HepG2 (cell line): ENCODE data around the gene PLEKHB2. TPM values are rescaled to one million over a fixed set of nuclear protein-coding genes. Genes with fewer than 3 reads are reported as not detected.
"Not testable (repeated sequence)": the region's sequence is repeated elsewhere in the genome, so short reads cannot be mapped to it uniquely, and the experiment has no call there.

ENCODE experiments used
- ATAC-seq: fragments of 200-7000 bp; cut with Tn5 transposase; 3 replicates; pipeline ENCODE4 v1.9.1; 2020; ENCODE audit warnings: mild to moderate bottlenecking, moderate library complexity
- BruUV-seq: library from RNA; stranded (reverse); fragments of 400-500 nt; replicated peaks from 2 replicates; lab custom pipeline; 2021; lab: Mats Ljungman, UMichigan
- CTCF ChIA-PET: fragments of 300-600 bp; formaldehyde crosslinking; extraction: SDS; loops from one replicate; lab custom pipeline; 2021; ENCODE audit warnings: low total read pairs, inconsistent platforms, low intra/inter-chr PET ratio; lab: Yijun Ruan, JAX
- POLR2A ChIA-PET: fragments of 350-600 bp; sonication (Branson Sonifier 250); formaldehyde crosslinking; loops from one replicate; lab custom pipeline; 2020; ENCODE audit warnings: antibody characterized with exemption, inconsistent platforms; lab: Yijun Ruan, JAX
- DNase-seq: peaks from one replicate; pipeline ENCODE4 v3.0.0-alpha.2; 2015; ENCODE audit warnings: low spot score
- FAIRE-seq: peaks from 3 replicates; lab custom pipeline; 2011; peaks lifted over from hg19 to GRCh38; lab: Jason Lieb, UNC
- H2AFZ ChIP-seq: one replicate; pipeline ENCODE4 v1.6.1; 2011; ENCODE audit warnings: low read length, inconsistent platforms
- H3K27ac ChIP-seq: fragments of 300-600 bp; 3 replicates; pipeline ENCODE4 v1.8.0; 2011; ENCODE audit warnings: mixed run types, mild to moderate bottlenecking, mixed read lengths, low read length, inconsistent platforms; ENCODE audit not compliant: insufficient read depth; ENCODE audit errors: extremely low read length
- H3K27me3 ChIP-seq, 2 experiments: fragments of 200-600 bp in 1 of 2; 2 replicates in 1 of 2; 3 replicates in 1 of 2; pipeline versions ENCODE4 v1.6.0 to v1.8.0; 2011; ENCODE audit warnings: low read length in 2 of 2, mild to moderate bottlenecking in 2 of 2, moderate library complexity in 2 of 2, inconsistent platforms in 1 of 2; ENCODE audit not compliant: insufficient read depth in 2 of 2, control insufficient read depth in 1 of 2
- H3K36me3 ChIP-seq, 2 experiments: fragments of 200-600 bp in 1 of 2; replicated peaks in 1 of 2; 2 replicates in 1 of 2; 3 replicates in 1 of 2; pipeline versions ENCODE4 v1.5.1 to v1.8.0; 2011; ENCODE audit warnings: low read length in 2 of 2, inconsistent platforms in 1 of 2; ENCODE audit not compliant: insufficient read depth in 2 of 2, control insufficient read depth in 1 of 2
- H3K4me1 ChIP-seq: 2 replicates; pipeline ENCODE4 v1.5.1; 2012; ENCODE audit warnings: low read length, inconsistent platforms; ENCODE audit not compliant: insufficient read depth
- H3K4me2 ChIP-seq: 2 replicates; pipeline ENCODE4 v1.6.0; 2011; ENCODE audit warnings: low read depth, low read length, inconsistent platforms
- H3K4me3 ChIP-seq, 3 experiments: fragments of 200-600 bp in 1 of 3; sonication (generic), shearing (Covaris generic) in 1 of 3; replicated peaks in 1 of 3; 2 replicates each; pipeline ENCODE4 v1.5.1; 2011 to 2016; ENCODE audit warnings: low read length in 3 of 3, inconsistent platforms in 2 of 3, low read depth in 2 of 3, mild to moderate bottlenecking in 2 of 3, control low read depth in 1 of 3, mixed read lengths in 1 of 3; ENCODE audit not compliant: insufficient read depth in 1 of 3
- H3K79me2 ChIP-seq: one replicate; pipeline ENCODE4 v1.6.1; 2011; ENCODE audit warnings: low read length, inconsistent platforms; ENCODE audit not compliant: insufficient read depth
- H3K9ac ChIP-seq: 2 replicates; pipeline ENCODE4 v1.6.0; 2011; ENCODE audit warnings: mild to moderate bottlenecking, low read depth, low read length, inconsistent platforms; ENCODE audit not compliant: insufficient read depth
- H3K9me3 ChIP-seq: 2 replicates; pipeline ENCODE4 v1.5.1; 2012; ENCODE audit warnings: mild to moderate bottlenecking, low read length
- H4K20me1 ChIP-seq: 2 replicates; pipeline ENCODE4 v1.6.0; 2011; ENCODE audit warnings: inconsistent platforms, mild to moderate bottlenecking, low read length, moderate library complexity; ENCODE audit not compliant: insufficient read depth
- BRCA1 ChIP-seq: sonication (generic); formaldehyde crosslinking; IDR thresholded peaks from 2 replicates; pipeline ENCODE4 v1.4.0; 2020; ENCODE audit warnings: missing genetic modification reagents
- HDAC1 ChIP-seq: sonication (generic); formaldehyde crosslinking; IDR thresholded peaks from 2 replicates; pipeline ENCODE4 v1.5.1; 2020; ENCODE audit warnings: mild to moderate bottlenecking, missing genetic modification reagents
- HNF4G ChIP-seq, 2 experiments: sonication (generic) in 1 of 2; formaldehyde crosslinking in 1 of 2; IDR thresholded peaks; 2 replicates each; pipeline versions ENCODE4 v1.4.0 to v1.6.1; 2011 to 2020; ENCODE audit warnings: borderline replicate concordance in 2 of 2, low read depth in 2 of 2, mild to moderate bottlenecking in 2 of 2, low read length in 1 of 2, missing genetic modification reagents in 1 of 2, moderate library complexity in 1 of 2
- RFXAP ChIP-seq: sonication (generic); formaldehyde crosslinking; IDR thresholded peaks from 2 replicates; pipeline ENCODE4 v1.4.0; 2020; ENCODE audit warnings: missing genetic modification reagents, borderline replicate concordance
- YEATS2 ChIP-seq: sonication (generic); formaldehyde crosslinking; IDR thresholded peaks from 2 replicates; pipeline ENCODE4 v1.4.0; 2020; ENCODE audit warnings: missing genetic modification reagents, borderline replicate concordance
- ZNF234 ChIP-seq: sonication (generic); formaldehyde crosslinking; conservative IDR thresholded peaks from 2 replicates; pipeline ENCODE4 v1.5.1; 2020; ENCODE audit warnings: mild to moderate bottlenecking, missing genetic modification reagents
- ZNF430 ChIP-seq: sonication (generic); formaldehyde crosslinking; IDR thresholded peaks from 2 replicates; pipeline ENCODE4 v1.9.0; 2021; ENCODE audit warnings: mild to moderate bottlenecking, missing genetic modification reagents
- ZNF432 ChIP-seq: sonication (generic); formaldehyde crosslinking; IDR thresholded peaks from 2 replicates; pipeline ENCODE4 v1.5.0; 2020; ENCODE audit warnings: missing genetic modification reagents, mild to moderate bottlenecking, borderline replicate concordance
- ZNF451 ChIP-seq: sonication (generic); formaldehyde crosslinking; IDR thresholded peaks from 2 replicates; pipeline ENCODE4 v1.5.0; 2020; ENCODE audit warnings: mild to moderate bottlenecking, missing genetic modification reagents
- ZNF703 ChIP-seq: sonication (generic); formaldehyde crosslinking; IDR thresholded peaks from 2 replicates; pipeline ENCODE4 v1.5.1; 2020; ENCODE audit warnings: missing genetic modification reagents, mild to moderate bottlenecking, moderate library complexity, borderline replicate concordance
- WGBS: methylation state at CpG from one replicate; pipeline ENCODE4 v1.1.6; 2017; ENCODE audit warnings: low lambda C conversion rate; 5-methylcytosine and 5-hydroxymethylcytosine counted together
- in situ Hi-C: cut with HindIII; loops from 2 replicates; pipeline ENCODE4 v1.10.0; 2017; ENCODE audit warnings: low pct_unique_long_range_greater_than_20kb; ENCODE audit not compliant: extremely low pct_ligation_motif_present
- intact Hi-C: fragments of 100-400 bp; cut with micrococcal nuclease; formaldehyde crosslinking; loops from one replicate; pipeline ENCODE4 v1.10.0; 2022; ENCODE audit not compliant: unreplicated experiment
- polyA plus RNA-seq, 8 experiments: library from polyadenylated mRNA; depleted of rRNA in 3 of 8; stranded (reverse) in 7 of 8; unstranded in 1 of 8; fragments of >200 nt; fragmentation: Illumina TruSeq in 4 of 8; extraction: Trizol in 4 of 8; gene quantifications; 2 replicates each; pipeline versions ENCODE4 v1.2.1 to v1.2.3, GENCODE V29; 2011 to 2016; ENCODE audit warnings: low read depth in 4 of 8, missing spikeins in 1 of 8, mixed read lengths in 1 of 8; ENCODE audit not compliant: insufficient read depth in 1 of 8
- total RNA-seq, 5 experiments: library from RNA; depleted of rRNA; stranded (reverse); fragments of >200 nt; fragmentation: Illumina TruSeq; extraction: Trizol; gene quantifications; 2 replicates each; pipeline ENCODE4 v1.2.3, GENCODE V29; 2016; ENCODE audit warnings: low read depth in 1 of 5
- TF ChIP-seq, protein P1 (sequence below): sonication (generic); formaldehyde crosslinking; IDR thresholded peaks from 2 replicates; pipeline ENCODE4 v1.9.0; 2021; ENCODE audit warnings: missing genetic modification reagents, mild to moderate bottlenecking, borderline replicate concordance
- TF ChIP-seq, protein P2 (sequence below): IDR thresholded peaks from 2 replicates; pipeline ENCODE4 v1.6.1; 2016; ENCODE audit warnings: missing biosample characterization, missing genetic modification reagents, low read depth
- TF ChIP-seq, protein P3 (sequence below): sonication (generic); formaldehyde crosslinking; IDR thresholded peaks from 2 replicates; pipeline ENCODE4 v1.5.1; 2020; ENCODE audit warnings: mild to moderate bottlenecking, moderate library complexity, missing genetic modification reagents

PLEKHB2 gene
- total and polyA plus RNA-seq, 2 of the 13 experiments (the other 11 are each of a cell fraction or from before 2014, with no cell fraction given), result 73.0 to 78.9 TPM

DNA sequence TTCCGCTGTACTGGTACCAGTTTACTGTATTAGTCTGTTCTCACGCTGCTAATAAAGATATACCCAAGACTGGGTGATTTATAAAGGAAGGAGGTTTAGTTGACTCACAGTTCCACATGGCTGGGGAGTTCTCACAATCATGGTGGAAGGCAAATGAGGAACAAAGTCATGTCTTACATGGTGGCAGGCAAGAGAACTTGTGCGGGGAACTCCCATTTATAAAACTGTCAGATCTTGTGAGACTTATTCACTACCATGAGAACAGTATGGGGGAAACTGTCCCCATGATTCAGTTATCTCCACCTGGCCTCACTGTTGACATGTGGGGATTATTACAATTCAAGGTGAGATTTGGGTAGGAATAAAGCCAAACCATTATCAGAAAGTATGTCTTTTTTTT is 9.8 kb downstream of the PLEKHB2 start:
- H3K4me2 ChIP-seq, POLR2A ChIA-PET, H3K27me3 ChIP-seq, H2AFZ ChIP-seq, in situ Hi-C loops, CTCF ChIA-PET, FAIRE-seq, ATAC-seq, H3K27ac ChIP-seq, H3K4me3 ChIP-seq, intact Hi-C loops, BruUV-seq, H3K9ac ChIP-seq, DNase-seq, H3K9me3 ChIP-seq: not testable (repeated sequence)
- Histone ChIP-seq H3K36me3 (peaks cover 5 to 19% of the 10 kb centered on the region in 2 experiments; a peak in 4 of 5 replicates), H4K20me1 (peaks cover 52% of the 10 kb centered on the region), H3K79me2 (peaks cover 97% of the 10 kb centered on the region), H3K4me1 (peaks cover 49% of the 10 kb centered on the region)
- WGBS, result 97% methylated on average over 3 of the region's 3 CpGs
- peak; percentile 60; the same call in 1 of the 2 replicates for TF ChIP-seq ZNF430 (CRISPR knock-in tag)

DNA sequence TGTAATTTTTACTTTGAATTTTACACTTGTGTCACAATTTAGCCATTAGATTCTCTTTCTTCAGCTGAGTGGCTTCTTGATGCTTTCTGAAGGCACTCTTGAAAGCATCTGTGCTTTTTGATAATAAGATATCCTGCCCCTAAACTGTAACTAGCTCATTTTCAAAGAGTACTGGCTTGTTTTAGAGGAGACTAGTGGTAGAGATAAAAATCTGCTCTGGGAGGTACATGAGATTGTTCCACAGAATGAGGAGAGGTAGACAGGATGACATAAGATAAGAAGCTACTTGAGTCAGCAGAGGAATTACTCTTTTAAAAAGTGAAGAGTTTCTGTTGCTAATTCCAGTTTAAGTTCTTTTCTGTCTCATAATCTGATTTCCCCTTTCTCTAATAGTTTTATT is 10.6 kb downstream of the PLEKHB2 start:
- no peak overlapping the region for H3K9ac ChIP-seq
- no peaks in the 10 kb centered on the region for H3K27me3 ChIP-seq
- H3K4me2 ChIP-seq, result no peak overlapping the region
- no peak for ATAC-seq
- BruUV-seq, result no TSS peak
- in situ Hi-C loops, result no loop called here
- FAIRE-seq, result no peak
- ChIA-PET CTCF (no interaction called here), POLR2A (no interaction called here)
- peaks cover 3 to 21% of the 10 kb centered on the region in 2 experiments; a peak in 4 of 5 replicates for H3K36me3 ChIP-seq
- H3K27ac ChIP-seq, result no peak overlapping the region
- no peak overlapping the region for H3K4me3 ChIP-seq
- peaks cover 56% of the 10 kb centered on the region for H4K20me1 ChIP-seq
- peaks cover 48% of the 10 kb centered on the region for H3K4me1 ChIP-seq
- peaks cover 95% of the 10 kb centered on the region for H3K79me2 ChIP-seq
- no peak for DNase-seq
- no peak overlapping the region for H2AFZ ChIP-seq
- intact Hi-C loops, result no loop called here
- no peaks in the 10 kb centered on the region for H3K9me3 ChIP-seq
- TF ChIP-seq, protein P1, sequence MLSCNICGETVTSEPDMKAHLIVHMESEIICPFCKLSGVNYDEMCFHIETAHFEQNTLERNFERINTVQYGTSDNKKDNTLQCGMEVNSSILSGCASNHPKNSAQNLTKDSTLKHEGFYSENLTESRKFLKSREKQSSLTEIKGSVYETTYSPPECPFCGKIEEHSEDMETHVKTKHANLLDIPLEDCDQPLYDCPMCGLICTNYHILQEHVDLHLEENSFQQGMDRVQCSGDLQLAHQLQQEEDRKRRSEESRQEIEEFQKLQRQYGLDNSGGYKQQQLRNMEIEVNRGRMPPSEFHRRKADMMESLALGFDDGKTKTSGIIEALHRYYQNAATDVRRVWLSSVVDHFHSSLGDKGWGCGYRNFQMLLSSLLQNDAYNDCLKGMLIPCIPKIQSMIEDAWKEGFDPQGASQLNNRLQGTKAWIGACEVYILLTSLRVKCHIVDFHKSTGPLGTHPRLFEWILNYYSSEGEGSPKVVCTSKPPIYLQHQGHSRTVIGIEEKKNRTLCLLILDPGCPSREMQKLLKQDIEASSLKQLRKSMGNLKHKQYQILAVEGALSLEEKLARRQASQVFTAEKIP, result no peak
- TF ChIP-seq HDAC1 (CRISPR knock-in tag) (no peak), ZNF234 (CRISPR knock-in tag) (no peak), RFXAP (no peak), ZNF451 (CRISPR knock-in tag) (no peak), BRCA1 (CRISPR knock-in tag) (no peak), ZNF703 (CRISPR knock-in tag) (no peak), YEATS2 (no peak), HNF4G (IDR thresholded peaks at IDR 0.05; ENCODE audit: borderline replicate concordance, low read depth, low read length) (no peak), HNF4G (CRISPR knock-in tag; IDR thresholded peaks at IDR 0.05; ENCODE audit: borderline replicate concordance, low read depth) (no peak), ZNF432 (CRISPR knock-in tag) (no peak)
- TF ChIP-seq, protein P2, sequence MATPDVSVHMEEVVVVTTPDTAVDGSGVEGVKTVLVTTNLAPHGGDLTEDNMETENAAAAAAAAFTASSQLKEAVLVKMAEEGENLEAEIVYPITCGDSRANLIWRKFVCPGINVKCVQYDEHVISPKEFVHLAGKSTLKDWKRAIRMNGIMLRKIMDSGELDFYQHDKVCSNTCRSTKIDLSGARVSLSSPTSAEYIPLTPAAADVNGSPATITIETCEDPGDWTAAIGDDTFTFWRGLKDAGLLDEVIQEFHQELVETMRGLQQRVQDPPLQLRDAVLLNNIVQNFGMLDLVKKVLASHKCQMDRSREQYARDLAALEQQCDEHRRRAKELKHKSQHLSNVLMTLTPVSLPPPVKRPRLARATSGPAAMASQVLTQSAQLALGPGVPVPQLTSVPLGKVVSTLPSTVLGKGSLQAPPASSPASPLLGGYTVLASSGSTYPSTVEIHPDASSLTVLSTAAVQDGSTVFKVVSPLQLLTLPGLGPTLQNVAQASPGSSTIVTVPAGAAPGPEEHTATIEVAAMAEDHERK (CRISPR knock-in tag), result no peak
- TF ChIP-seq, protein P3, sequence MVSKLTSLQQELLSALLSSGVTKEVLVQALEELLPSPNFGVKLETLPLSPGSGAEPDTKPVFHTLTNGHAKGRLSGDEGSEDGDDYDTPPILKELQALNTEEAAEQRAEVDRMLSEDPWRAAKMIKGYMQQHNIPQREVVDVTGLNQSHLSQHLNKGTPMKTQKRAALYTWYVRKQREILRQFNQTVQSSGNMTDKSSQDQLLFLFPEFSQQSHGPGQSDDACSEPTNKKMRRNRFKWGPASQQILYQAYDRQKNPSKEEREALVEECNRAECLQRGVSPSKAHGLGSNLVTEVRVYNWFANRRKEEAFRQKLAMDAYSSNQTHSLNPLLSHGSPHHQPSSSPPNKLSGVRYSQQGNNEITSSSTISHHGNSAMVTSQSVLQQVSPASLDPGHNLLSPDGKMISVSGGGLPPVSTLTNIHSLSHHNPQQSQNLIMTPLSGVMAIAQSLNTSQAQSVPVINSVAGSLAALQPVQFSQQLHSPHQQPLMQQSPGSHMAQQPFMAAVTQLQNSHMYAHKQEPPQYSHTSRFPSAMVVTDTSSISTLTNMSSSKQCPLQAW, result no peak
